ENCODE data around the gene SPIN2B.
"Not testable (repeated sequence)": the region's sequence is repeated elsewhere in the genome, so short reads cannot be mapped to it uniquely, and the experiment has no call there.

The SPIN2B gene

DNA sequence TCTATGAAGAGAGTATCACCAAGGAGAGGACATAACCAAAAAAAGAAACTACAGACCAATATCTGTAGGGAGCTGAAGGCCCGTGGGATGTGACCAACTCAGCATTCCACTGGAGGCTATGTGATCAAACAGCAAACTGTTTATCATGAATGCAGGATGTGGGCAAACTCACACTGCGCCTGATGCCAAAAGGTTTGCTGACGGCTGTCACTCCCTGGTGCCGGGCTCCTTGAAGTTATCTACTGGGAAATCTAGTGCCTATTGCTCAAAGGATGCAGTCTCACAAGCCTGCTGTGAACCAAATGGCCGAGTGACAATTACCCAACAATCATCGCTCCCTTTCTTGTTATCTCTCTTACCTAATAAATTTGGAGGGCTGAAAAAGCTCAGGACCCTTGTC is 18.4 kb downstream of the SPIN2B start:
- not testable (repeated sequence) for H2BK120ac ChIP-seq (ENCODE audit: low read depth, low read length); H3K9ac ChIP-seq (ENCODE audit: low read depth, low read length, poor library complexity); H3K23ac ChIP-seq (ENCODE audit: low read depth, low read length, poor library complexity); H2BK5ac ChIP-seq (ENCODE audit: low read length); H3K79me1 ChIP-seq (ENCODE audit: low read depth, low read length); H3K4me2 ChIP-seq (ENCODE audit: insufficient read depth, low read length, poor library complexity, severe bottlenecking); H2AK5ac ChIP-seq (ENCODE audit: low read depth, low read length); H3K14ac ChIP-seq (ENCODE audit: low read length); H3K27ac ChIP-seq (replicated peaks; ENCODE audit: low read length); H3K4me3 ChIP-seq (ENCODE audit: low read length in 2 of 2); H3K36me3 ChIP-seq (replicated peaks in 1 of 2; ENCODE audit: control insufficient read depth in 2 of 2, insufficient read depth in 2 of 2, low read length in 2 of 2); H3K18ac ChIP-seq (ENCODE audit: low read length); H4K91ac ChIP-seq (ENCODE audit: low read depth, low read length, poor library complexity); H3K27me3 ChIP-seq (ENCODE audit: control insufficient read depth in 3 of 3, insufficient read depth in 3 of 3, low read depth in 1 of 3, low read length in 3 of 3); DNase-seq (ENCODE audit: low spot score); H2AFZ ChIP-seq (ENCODE audit: low read length); H3K4me1 ChIP-seq (ENCODE audit: control insufficient read depth in 2 of 2, insufficient read depth in 1 of 2, low read depth in 1 of 2, low read length in 2 of 2); H4K8ac ChIP-seq (ENCODE audit: low read depth, low read length); H2BK15ac ChIP-seq (ENCODE audit: low read length); H3K4ac ChIP-seq (ENCODE audit: low read length); H3K9me3 ChIP-seq (replicated peaks in 1 of 2; ENCODE audit: control insufficient read depth in 2 of 2, insufficient read depth in 1 of 2, low read depth in 1 of 2, low read length in 2 of 2); H2BK12ac ChIP-seq (ENCODE audit: low read length)
- WGBS, 2 donors (ENCODE audit: extremely low coverage in 2 of 2, insufficient read length in 2 of 2, insufficient replicate concordance in 1 of 2): no CpG with 5 or more reads among the region's 6 CpGs

GRCh38 chrX:57083143-57083542 is 38.2 kb downstream of the SPIN2B start:
- Histone ChIP-seq H3K4me1 (ENCODE audit: control insufficient read depth in 2 of 2, insufficient read depth in 1 of 2, low read depth in 1 of 2, low read length in 2 of 2) (no peaks in the 10 kb centered on the region), H2BK120ac (ENCODE audit: low read depth, low read length) (no peak overlapping the region), H3K27ac (replicated peaks; ENCODE audit: low read length) (no peak overlapping the region), H3K9me3 (replicated peaks in 1 of 2; ENCODE audit: control insufficient read depth in 2 of 2, insufficient read depth in 1 of 2, low read depth in 1 of 2, low read length in 2 of 2) (no peaks in the 10 kb centered on the region), H4K8ac (ENCODE audit: low read depth, low read length) (no peak overlapping the region), H3K36me3 (replicated peaks in 1 of 2; ENCODE audit: control insufficient read depth in 2 of 2, insufficient read depth in 2 of 2, low read length in 2 of 2) (peaks cover 0 to 7% of the 10 kb centered on the region in 2 donors), H4K91ac (ENCODE audit: low read depth, low read length, poor library complexity) (no peak overlapping the region), H3K18ac (ENCODE audit: low read length) (no peak overlapping the region), H3K23ac (ENCODE audit: low read depth, low read length, poor library complexity) (no peak overlapping the region), H2AK5ac (ENCODE audit: low read depth, low read length) (no peak overlapping the region), H2BK5ac (ENCODE audit: low read length) (no peak overlapping the region), H2AFZ (ENCODE audit: low read length) (no peak overlapping the region), H3K27me3 (ENCODE audit: control insufficient read depth in 3 of 3, insufficient read depth in 3 of 3, low read depth in 1 of 3, low read length in 3 of 3) (no peaks in the 10 kb centered on the region), H3K14ac (ENCODE audit: low read length) (no peak overlapping the region), H3K4me2 (ENCODE audit: insufficient read depth, low read length, poor library complexity, severe bottlenecking) (no peak overlapping the region), H3K79me1 (ENCODE audit: low read depth, low read length) (no peaks in the 10 kb centered on the region), H2BK12ac (ENCODE audit: low read length) (no peak overlapping the region), H3K4ac (ENCODE audit: low read length) (no peak overlapping the region), H3K4me3 (ENCODE audit: low read length in 2 of 2) (no peak overlapping the region), H3K9ac (ENCODE audit: low read depth, low read length, poor library complexity) (no peak overlapping the region), H2BK15ac (ENCODE audit: low read length) (no peak overlapping the region)
- no CpG with 5 or more reads among the region's 7 CpGs for WGBS, 2 donors (ENCODE audit: extremely low coverage in 2 of 2, insufficient read length in 2 of 2, insufficient replicate concordance in 1 of 2)
- DNase-seq (ENCODE audit: low spot score): no peak

- DNase-seq (ENCODE audit: low spot score): no peak
- Histone ChIP-seq H2AK5ac (ENCODE audit: low read depth, low read length) (no peak overlapping the region), H2BK120ac (ENCODE audit: low read depth, low read length) (no peak overlapping the region), H3K27ac (replicated peaks; ENCODE audit: low read length) (no peak overlapping the region), H3K14ac (ENCODE audit: low read length) (no peak overlapping the region), H3K9ac (ENCODE audit: low read depth, low read length, poor library complexity) (no peak overlapping the region), H2AFZ (ENCODE audit: low read length) (no peak overlapping the region), H3K4me3 (ENCODE audit: low read length in 2 of 2) (no peak overlapping the region), H3K4me1 (ENCODE audit: control insufficient read depth in 2 of 2, insufficient read depth in 1 of 2, low read depth in 1 of 2, low read length in 2 of 2) (no peaks in the 10 kb centered on the region), H3K9me3 (replicated peaks in 1 of 2; ENCODE audit: control insufficient read depth in 2 of 2, insufficient read depth in 1 of 2, low read depth in 1 of 2, low read length in 2 of 2) (no peaks in the 10 kb centered on the region), H2BK12ac (ENCODE audit: low read length) (no peak overlapping the region), H3K36me3 (replicated peaks in 1 of 2; ENCODE audit: control insufficient read depth in 2 of 2, insufficient read depth in 2 of 2, low read length in 2 of 2) (no peaks in the 10 kb centered on the region), H2BK15ac (ENCODE audit: low read length) (no peak overlapping the region), H4K91ac (ENCODE audit: low read depth, low read length, poor library complexity) (no peak overlapping the region), H3K4ac (ENCODE audit: low read length) (no peak overlapping the region), H4K8ac (ENCODE audit: low read depth, low read length) (no peak overlapping the region), H3K23ac (ENCODE audit: low read depth, low read length, poor library complexity) (no peak overlapping the region), H3K27me3 (ENCODE audit: control insufficient read depth in 3 of 3, insufficient read depth in 3 of 3, low read depth in 1 of 3, low read length in 3 of 3) (no peaks in the 10 kb centered on the region), H3K18ac (ENCODE audit: low read length) (no peak overlapping the region), H3K4me2 (ENCODE audit: insufficient read depth, low read length, poor library complexity, severe bottlenecking) (no peak overlapping the region), H2BK5ac (ENCODE audit: low read length) (no peak overlapping the region), H3K79me1 (ENCODE audit: low read depth, low read length) (no peaks in the 10 kb centered on the region)
- no CpG with 5 or more reads among the region's 4 CpGs for WGBS, 2 donors (ENCODE audit: extremely low coverage in 2 of 2, insufficient read length in 2 of 2, insufficient replicate concordance in 1 of 2)
These were observed 46.9 kb downstream of the SPIN2B start for GRCh38 chrX:57074458-57074857.

DNA sequence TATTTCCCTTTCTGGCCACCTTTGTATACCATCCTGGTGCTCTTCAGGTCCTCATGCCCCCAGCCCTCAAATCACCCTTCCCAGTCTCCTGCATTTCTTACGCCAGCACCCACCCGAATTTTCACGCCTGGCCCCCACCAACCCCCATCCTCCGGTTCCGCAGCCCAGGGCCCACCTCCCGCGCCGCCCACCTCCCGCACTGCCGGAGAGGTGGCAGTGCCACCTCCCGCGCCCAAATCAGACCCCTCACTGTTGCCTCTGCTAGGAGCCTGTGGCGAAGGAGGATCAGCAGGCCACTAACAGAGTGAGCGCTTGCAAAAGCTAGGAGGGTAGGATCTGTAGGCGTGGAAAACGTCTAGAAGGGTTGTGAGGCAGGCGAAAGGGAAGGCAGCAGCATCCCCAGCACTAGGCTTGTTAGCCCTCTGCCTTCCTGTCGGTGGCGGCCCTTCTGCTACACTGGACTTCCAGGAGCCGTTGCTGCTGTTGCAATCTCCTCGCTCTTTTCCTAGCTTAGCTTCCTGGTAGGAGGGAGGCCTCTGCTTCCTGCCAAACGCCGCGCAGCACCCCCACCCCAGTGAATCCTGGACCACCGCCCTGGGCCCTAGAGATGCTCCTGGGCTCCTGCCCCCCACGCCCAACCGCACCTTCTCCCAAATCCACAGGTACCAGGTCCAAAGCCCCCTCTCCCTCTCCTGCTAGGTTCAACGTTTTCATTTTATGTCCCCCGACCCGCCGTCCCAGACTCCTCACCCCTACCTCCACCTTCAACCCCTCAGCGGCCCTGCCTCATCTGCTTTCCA is 51.0 kb downstream of the SPIN2B start:
- Histone ChIP-seq H3K4ac (ENCODE audit: low read length) (no peak overlapping the region), H2BK120ac (ENCODE audit: low read depth, low read length) (no peak overlapping the region), H3K27ac (replicated peaks; ENCODE audit: low read length) (no peak overlapping the region), H3K4me3 (ENCODE audit: low read length in 2 of 2) (no peak overlapping the region), H2AK5ac (ENCODE audit: low read depth, low read length) (no peak overlapping the region), H3K14ac (ENCODE audit: low read length) (no peak overlapping the region), H2BK12ac (ENCODE audit: low read length) (no peak overlapping the region), H3K4me1 (ENCODE audit: control insufficient read depth in 2 of 2, insufficient read depth in 1 of 2, low read depth in 1 of 2, low read length in 2 of 2) (no peaks in the 10 kb centered on the region), H2BK15ac (ENCODE audit: low read length) (no peak overlapping the region), H2BK5ac (ENCODE audit: low read length) (no peak overlapping the region), H4K91ac (ENCODE audit: low read depth, low read length, poor library complexity) (no peak overlapping the region), H3K4me2 (ENCODE audit: insufficient read depth, low read length, poor library complexity, severe bottlenecking) (no peak overlapping the region), H3K79me1 (ENCODE audit: low read depth, low read length) (no peaks in the 10 kb centered on the region), H4K8ac (ENCODE audit: low read depth, low read length) (no peak overlapping the region), H3K27me3 (ENCODE audit: control insufficient read depth in 3 of 3, insufficient read depth in 3 of 3, low read depth in 1 of 3, low read length in 3 of 3) (no peaks in the 10 kb centered on the region), H2AFZ (ENCODE audit: low read length) (no peak overlapping the region), H3K36me3 (replicated peaks in 1 of 2; ENCODE audit: control insufficient read depth in 2 of 2, insufficient read depth in 2 of 2, low read length in 2 of 2) (no peaks in the 10 kb centered on the region), H3K9me3 (replicated peaks in 1 of 2; ENCODE audit: control insufficient read depth in 2 of 2, insufficient read depth in 1 of 2, low read depth in 1 of 2, low read length in 2 of 2) (no peaks in the 10 kb centered on the region), H3K9ac (ENCODE audit: low read depth, low read length, poor library complexity) (no peak overlapping the region), H3K23ac (ENCODE audit: low read depth, low read length, poor library complexity) (no peak overlapping the region), H3K18ac (ENCODE audit: low read length) (peak overlapping the region; percentile 28)
- DNase-seq (ENCODE audit: low spot score): no peak
- WGBS, 2 donors (ENCODE audit: extremely low coverage in 2 of 2, insufficient read length in 2 of 2, insufficient replicate concordance in 1 of 2): no CpG with 5 or more reads among the region's 32 CpGs

Measured in neuronal stem cell (in vitro differentiated cells).